NCI-H446 treated with DMSO at 0.1 percent for 48 hours (cell line): ENCODE data around the gene LST1.
A peak's percentile ranks its signal among the peaks of the same experiment; 100 is the strongest.
"Not testable (repeated sequence)": the region's sequence is repeated elsewhere in the genome, so short reads cannot be mapped to it uniquely, and the experiment has no call there.

ENCODE experiments used
- DNase-seq: peaks from one replicate; lab custom pipeline; 2025; lab: John Stamatoyannopoulos, UW

LST1 gene

DNA sequence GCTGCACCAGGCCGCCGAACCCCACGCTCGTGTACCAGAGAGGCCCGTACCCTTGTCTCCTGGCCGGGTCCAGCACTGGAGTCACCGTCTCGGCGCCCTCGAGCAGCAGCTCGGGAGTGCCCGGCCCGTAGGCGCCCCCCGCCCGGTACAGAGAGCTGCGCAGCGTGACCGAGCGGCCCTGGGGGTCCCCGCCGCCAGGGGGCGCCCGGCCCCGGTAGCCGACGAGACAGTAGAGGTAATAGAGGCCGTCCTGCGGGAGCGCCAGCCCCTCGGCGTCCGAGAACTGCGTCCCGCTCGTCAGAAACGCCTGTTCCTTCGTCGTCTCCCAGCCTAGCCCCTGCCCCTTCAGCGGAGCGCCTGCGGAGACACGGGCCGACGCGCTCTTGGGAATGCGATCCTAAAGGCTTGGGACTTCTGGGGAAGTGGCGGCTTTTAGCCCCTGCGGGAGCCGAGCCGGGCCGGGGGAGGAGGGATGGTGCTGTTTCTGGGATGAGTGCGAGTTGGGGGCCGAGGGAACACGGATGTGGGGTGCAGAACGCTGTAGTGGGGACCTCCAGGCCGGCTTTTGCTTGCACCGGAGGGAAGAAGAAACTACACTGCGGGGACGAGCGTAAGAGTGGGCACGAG is 5.2 kb upstream of the LST1 start:
- DNase-seq: peak; percentile 39

DNA sequence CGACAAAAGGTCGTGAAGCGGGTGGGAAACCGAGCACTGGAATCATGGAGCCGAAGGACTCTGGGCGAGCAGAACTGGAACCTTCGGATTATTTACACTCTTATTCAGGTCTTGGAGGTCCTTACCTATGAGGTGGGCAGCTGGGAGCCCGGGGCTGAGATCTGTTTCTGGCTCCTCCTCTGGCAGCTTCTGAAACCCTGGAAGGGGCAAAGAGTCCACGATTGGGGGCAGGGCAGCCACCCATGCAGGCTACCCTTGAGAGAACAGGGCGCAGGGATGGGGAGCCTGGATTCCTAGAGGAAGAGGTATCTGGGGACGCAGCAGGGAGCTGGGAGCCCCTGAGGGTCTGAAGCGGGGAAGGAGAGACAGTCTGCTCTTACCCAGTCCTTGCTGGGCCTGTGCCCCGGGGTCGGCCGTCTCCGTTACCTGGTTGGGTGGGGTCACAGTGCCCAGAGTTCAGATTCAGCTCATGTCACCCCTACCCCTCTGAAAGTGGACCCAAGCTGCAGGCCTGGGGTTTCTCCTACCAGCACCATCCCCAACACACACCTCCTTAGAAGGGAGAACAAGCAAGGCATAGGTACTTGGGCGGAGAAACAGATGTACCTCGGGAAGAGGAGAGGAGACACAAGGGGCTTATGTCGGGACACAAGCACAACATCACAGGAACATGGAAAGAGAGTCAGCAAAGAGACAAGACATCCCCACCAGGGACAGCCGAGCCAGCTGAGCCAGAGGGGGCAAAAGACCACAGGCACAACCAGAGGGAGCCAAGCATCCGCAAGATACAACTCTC is 4.4 kb upstream of the LST1 start:
- DNase-seq: no peak

DNA sequence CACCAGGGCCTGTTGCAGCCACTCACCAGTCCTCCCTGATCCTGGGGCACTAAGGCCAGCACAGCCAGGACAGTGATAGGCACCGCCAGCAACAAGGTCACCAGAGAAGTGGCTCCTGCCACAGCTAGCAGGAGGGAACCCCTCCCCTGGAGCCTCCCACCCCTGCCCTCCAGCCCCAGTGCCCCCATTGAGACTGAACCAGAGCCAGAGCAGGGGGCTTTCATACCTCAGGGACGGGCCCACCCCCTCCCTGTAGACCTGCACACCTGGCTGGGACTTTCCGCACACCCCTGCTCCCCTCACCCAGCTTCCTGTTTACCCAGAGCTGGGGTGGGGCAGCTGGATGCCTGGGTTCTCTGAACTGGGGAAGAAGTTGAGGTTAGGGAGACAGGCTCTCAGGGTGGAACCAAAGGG is 3.8 kb upstream of the LST1 start, which contains the start of gene LTB:
Gene LTB (minus strand): TSS at position 195 of the 414 bp plus-strand sequence. CDS start 7 bp downstream, at position 188.
- DNase-seq: no peak

DNA sequence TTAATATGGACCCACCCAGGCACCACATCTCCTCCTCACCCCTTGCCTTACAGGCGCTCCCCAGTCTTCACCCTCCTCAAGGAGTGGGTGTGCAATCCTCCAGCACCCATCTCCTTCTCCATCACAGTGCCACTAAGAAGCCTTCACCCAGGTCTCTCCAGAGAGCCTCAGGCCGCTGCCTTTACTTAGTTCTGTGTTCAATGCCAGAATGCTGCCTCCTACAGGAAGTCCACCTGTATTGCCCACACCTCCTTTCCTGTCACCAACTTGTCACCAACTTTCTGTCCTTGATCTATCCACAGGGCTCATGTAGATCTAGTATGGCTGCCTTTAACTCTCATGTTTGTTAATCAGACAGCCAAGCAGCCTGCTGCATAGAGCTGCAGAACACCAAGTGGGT is 586 bp upstream of the LST1 start:
- DNase-seq: no peak

DNA sequence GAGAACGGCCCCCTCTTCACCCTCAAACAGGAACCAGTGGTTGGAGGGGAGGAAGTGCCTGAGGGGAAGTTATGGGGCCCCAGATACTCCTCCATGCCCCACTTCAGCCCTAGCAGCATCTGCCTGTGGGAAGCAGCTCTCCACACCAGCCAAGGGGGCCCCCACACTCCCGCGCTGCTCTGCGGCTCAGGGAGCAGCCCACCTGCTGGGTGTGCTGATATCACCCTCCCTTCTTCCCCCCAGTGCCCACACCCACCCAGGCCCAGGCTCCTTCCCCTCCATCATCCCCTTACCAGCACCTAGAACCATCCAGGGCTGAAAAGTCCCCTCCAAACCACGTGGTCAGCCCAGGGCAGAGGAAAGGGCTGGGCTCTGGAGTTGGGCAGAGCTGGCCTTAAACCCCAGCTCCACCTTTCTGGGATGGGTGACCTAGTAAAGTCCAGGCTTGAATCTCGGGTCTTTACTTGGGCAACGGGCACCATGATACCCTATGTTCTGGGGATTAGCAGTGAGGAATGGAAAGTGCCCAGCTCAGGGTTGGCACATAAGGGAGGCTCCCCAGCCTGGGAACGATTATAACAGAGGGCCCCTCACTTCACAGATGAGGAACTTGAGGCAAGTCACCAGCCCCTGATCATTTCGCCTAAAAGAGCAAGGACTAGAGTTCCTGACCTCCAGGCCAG is 663 bp downstream of the LST1 start:
- no peak for DNase-seq

DNA sequence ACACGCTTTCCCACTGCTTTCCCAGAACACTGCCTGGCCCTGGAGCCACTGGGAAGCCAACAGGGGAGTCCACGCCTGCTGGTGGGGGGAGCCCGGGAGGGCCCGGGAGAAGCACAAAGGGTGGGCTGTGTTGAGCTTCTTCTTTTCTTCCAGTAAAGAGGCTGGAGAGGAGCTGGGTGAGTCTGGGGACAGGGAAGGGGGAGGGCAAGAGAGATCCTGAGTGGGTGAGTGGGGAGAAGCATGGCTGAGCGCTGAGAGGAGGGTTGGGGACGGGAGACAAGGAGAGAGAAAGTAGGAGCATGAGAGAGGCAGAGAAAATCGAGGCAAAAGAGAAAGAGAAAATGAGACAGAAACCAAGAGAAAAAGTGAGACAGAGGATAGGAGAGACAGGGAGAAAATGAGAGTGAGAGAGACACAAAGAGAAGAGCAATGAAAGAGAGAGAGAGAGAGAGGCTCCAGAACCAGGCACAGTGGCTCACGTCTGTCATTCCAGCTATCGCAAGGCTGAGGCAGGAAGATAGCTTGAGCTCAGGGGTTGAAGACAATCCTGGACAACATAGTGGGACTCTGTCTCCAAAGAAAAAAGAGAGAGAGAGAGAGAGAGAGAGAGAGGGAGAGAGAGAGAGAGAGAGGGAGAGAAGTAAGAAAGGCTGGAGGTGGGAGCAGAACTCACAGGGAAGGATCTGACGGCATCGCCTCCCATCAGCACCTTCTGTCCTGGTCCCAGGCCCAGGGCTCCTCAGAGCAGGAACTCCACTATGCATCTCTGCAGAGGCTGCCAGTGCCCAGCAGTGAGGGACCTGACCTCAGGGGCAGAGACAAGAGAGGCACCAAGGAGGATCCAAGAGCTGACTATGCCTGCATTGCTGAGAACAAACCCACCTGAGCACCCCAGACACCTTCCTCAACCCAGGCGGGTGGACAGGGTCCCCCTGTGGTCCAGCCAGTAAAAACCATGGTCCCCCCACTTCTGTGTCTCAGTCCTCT is 2.0 kb downstream of the LST1 start:
- DNase-seq: no peak

DNA sequence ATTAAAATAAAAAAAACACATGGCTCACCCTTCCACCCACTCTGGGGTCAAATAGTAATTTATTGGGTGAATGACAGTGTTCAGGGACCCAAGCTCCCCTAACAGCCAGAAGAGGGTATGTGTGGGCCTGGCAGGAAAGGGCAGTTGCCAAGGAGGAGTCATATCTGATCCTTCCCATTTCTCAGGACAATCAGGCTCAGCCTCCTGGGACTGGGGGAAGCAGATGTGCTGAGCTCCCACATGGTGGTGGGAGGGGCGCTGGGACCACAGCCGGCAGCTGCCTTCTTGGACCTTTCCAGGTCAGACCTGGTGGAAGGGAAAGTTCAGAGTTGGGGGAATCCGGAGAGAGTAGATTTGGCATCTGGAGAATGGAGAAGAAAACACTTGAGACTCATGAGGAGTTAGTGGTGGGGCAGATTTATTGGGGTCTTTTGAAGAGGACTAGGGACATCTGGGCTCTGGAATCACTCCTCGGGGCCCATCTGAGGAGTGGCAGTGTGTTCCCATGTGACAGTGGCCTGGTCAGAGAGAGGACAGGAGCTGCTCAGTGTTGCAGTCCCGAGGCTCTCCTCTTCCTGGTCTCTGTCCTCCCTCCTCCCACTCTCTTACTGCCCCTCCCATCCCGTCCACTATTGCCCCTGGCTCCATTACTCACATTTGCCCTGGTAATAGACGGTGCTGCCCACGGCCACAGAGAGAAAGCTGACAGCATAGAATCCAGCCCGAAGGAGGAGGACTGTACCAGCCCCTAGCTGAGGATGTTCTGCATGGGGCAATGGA is 3.0 kb downstream of the LST1 start:
- DNase-seq: no peak

DNA sequence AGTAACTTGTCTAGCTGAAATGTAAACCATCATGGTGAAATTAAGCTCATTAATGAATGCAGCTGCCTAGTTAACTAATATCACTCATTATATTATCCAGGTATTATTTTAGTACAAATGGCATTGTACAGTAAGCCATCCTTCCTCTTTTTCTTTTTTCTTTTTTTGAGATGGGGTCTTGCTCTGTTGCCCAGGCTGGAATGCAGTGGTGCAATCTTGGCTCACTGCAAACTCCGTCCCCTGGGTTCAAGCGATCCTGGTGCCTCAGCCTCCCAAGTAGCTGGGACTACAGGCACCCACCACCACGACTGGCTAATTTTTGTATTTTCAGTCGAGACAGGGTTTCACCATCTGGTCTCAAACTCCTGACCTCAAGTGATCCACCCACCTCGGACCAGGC is 4.6 kb downstream of the LST1 start:
- not testable (repeated sequence) for DNase-seq

DNA sequence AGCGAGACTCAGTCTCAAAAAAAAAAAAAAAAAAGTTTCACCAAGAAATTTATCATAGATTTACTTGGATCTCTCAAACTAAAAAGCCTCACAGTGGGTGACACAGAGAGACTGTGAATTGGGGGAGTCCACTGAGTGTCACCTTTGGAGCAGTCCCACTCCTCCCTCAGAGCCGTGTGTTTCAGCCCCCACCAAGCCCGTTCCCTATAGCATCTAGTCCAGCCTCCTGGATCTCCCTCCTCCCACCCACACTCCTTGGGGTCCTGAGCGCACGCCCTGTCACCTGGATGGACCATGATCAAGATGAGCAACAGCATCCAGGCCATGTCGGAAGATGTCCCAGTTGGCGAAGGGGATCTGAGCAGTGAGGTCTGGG is 6.3 kb downstream of the LST1 start:
- DNase-seq: no peak

DNA sequence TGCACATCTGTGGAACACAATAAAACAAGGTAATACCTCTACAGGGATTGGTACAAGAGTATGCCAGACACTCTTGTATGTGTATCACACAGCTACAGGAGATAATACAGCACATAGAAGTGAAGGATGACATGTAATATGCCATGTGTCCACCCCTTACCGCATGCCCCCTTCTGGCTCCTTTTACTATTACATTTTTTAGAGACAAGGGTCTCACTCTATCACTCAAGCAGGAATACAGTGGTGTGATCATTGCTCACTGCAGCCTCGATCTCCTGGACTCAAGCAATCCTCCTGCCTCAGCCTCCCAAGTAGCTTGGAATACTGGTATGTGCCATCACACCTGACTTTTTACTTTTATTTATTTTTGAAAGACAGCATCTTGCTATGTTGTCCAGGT is 10.9 kb downstream of the LST1 start:
- DNase-seq: no peak

DNA sequence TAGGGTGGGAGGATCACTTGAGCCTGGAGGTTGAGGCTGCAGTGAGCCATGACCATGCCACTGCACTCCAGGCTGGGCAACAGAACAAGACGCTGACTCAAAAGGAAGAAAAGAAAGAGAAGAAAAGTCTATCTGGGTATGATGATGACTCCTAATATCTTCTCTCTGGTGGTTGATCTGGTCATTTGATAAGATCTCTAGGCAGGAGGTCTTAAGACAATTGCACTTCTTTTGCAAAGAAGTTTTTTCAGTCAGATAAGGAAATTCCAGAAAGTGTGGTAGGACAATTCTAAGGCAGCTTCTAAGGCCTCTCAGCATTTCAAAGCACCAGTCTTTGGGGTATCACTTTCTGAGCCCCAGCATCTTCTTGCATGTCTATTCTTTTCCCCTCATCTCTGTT is 21.2 kb downstream of the LST1 start:
- DNase-seq: no peak

DNA sequence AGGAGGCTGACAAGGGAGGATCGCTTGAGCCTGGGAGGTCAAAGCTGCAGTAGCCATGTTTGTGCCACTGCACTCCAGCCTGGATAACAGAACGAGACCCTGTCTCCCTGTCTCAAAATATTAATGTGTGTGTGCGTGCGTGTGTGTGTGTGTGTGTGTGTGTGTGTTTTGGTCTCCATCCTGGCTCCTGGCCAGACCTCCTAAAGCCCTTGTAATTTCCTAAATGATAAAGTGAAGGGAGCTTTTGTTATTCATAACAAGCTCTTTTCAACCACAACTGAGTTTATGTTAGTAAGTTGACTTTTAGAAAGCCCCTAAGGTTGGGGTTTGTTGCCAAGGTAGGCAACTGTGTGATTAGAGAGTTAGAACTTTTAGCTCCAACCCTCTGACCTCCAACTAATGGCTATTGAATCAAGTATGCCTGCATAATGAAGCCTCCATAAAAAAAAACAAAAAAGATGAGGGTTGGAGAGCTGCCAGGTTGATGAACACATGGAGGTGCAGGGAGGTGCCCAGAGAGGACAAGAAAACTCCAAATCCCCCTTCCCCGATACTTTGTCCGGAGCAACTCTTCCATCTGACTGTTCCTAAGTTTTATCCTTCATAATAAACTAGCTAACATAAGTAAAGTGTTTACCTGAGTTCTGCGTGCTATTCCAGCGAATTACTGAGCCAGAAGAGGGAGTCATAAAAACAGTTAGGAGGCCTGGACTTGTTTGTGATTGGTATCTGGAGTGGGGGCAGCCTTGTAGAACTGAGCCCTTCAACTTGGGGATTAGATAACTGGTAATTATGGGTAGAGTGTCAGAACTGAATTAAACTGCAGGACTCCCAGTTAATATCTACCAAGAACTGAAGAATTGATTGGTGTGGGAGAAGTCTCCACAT is 23.7 kb downstream of the LST1 start:
- no peak for DNase-seq

DNA sequence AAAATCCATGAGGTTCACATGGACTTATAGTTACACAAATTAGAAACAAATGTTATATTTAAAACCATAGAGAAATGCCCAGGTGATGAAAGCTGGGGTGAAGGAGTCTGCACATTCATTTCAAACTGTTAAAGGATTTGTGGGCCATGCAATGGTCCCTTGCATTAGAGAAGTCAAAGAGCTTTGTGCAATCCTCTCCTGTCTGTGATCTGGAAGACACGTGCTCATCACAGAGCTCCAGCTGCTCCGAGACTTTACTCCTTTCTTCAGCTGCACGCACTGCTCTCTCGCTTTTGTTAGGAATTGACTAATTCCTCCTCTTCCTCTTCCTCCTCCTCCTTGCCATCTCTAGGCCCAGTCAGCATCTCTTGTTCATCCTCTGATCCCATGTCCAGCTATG is 24.9 kb downstream of the LST1 start:
- no peak for DNase-seq

DNA sequence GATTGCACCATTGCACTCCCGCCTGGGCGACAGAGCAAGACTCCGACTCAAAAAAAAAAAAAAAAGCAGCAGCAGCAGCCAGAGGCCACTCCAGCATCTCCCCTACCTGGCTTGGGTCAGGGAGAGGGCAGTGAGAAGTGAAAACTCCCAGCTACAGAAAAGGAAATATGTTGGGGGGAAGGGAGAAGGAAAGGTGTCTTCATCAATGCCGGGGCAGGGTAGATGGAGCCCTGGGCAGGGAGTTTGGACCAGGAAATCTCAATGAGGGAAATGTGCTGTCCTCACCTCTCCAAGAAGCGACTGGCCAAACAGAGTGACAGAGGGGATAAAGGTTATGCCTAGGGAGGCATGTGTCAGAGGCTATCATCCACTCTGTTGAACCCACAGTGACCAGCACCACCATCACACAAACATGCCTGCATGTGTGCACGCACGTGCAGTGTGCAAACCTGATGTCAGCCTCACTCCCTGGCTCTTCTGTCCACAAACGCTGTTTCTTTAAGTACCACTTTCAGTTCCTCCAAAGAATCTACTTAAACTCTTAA is 28.1 kb downstream of the LST1 start:
- DNase-seq: no peak

DNA sequence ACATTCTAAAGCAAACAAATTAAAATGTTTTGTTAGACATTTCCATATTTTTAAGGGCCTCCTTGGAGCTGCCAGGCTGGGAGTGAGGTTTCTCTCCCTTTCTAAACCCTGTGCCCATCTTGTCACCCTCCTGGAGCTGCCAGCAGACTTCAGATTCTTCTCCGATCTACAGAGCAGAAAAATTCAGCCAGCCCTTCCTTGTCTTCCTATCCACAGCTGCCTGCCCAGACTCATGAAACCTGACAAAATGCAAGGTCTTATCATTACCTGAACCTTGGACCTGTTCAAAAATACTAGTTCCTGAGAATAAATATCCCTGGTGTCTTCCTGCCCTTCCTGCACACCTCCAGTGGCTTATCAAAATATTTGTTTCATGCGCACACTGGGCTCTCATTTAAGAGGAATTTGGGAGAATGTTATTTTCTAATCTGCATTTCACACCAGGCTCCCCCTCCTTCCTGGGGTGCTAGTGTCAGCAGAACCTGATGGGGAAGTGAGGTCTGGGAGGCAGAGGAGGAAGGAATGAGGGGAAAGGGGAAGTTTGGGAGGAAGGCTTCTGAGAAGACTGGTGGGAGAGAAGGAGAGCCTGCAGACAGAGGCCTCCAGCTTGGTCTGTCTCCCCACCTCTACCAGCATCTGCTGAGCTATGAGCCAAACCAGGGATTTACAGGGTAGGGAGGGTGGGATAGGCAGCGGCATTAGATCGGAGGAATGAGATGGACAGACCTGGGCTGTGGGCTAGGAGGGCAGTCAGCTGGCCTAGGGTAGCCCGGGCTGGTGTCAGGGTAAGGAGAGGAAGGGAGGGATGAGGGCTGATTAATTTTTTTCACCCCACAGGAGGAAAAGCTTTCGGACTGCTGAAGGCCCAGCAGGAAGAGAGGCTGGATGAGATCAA is 28.9 kb downstream of the LST1 start, which contains the start of gene AIF1:
Gene AIF1 (plus strand): TSS at position 551 of the 895 bp plus-strand sequence. CDS start 96 bp downstream, at position 647.
- no peak for DNase-seq

DNA sequence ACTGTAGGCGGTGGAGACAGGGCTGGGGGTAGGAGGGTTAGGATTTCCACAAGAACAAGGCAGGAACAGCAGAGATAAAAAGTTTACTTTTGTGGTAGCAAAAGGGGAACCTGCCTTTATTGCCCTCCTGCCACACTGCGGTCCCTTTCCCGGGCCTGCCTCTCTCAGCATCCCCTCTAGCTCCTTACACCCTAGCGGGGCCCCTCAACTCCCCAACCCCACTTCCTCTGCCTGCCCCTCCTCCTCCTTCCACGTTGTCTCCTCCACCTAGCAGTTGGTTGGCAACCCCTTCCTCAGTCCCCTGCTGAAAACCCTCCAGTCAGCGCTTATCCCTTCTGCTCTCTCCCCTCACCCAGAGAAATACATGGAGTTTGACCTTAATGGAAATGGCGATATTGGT is 29.7 kb downstream of the LST1 start:
- no peak for DNase-seq

DNA sequence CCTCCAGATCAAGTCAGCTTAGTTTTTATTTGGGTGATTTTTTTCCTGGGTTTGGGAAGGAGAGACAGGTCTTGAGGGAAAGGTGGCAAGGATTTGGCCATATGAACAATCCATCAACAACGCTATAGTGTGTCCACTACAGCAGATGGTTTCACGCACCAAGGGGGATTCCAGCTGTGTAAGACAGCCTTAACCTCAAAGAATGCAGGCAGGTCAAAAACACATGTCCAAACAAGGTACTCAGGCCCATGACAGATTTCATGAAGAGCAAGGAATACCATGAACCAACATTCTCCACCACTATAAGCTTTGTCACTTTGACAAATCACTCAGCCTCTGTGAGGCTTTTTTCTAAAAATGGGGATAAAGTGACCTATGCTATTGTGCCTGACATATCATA is 30.9 kb downstream of the LST1 start:
- DNase-seq: no peak

DNA sequence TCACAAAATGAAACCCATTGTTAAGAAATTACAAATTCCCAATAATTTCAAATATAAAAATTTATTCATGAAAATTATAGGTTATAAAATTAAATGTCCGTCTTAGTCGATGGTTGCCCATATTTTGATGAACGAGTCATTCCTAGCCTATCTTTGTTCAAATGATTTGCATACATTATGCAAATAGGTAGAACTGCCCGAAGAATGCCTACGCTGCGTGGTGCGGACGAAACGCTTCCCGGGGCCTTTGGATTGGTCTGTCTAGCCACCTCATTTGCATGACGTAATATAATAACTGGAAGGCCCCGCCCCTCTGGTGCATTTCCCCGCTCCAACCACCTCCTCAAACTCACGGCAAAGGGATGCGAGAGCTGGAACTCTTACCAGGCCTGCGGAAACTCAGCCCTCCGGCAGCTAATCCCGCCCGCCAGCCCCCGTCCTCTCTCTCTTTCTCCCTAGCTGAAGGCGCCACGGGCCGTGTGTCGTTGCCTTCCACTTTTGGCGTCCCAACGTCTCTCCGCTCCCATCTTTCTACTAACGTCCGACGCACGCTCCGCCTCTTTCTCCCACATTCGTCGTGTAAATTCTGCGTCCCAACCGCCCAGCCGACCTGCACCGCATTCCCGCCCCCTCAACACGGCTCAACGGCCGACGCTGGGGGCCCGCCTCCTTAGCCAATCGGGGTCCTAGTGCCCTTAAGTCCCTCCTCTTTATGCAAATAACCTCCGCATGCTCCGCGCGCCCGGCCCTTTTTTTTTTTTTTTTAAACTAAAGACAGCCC is 33.9 kb downstream of the LST1 start:
- peak; percentile 99 for DNase-seq
